Activated CD4-positive, alpha-beta T cell treated with anti-CD3 and anti-CD28 coated beads, Interleukin-2, amount 50 U/mL, for 24 hours (primary cell): ENCODE measurements around the gene SPAG16.
"Not testable (repeated sequence)": the region's sequence is repeated elsewhere in the genome, so short reads cannot be mapped to it uniquely, and the experiment has no call there.

Source experiments
- DNase-seq, 2 donors: peaks; one replicate each; pipeline ENCODE4 v3.0.0-alpha.2; 2020; ENCODE audit warnings: low read depth in 1 of 2, low spot score in 1 of 2

SPAG16 gene

GRCh38 chr2:213407027-213407426 lies 122.8 kb downstream of the SPAG16 start:
- not testable (repeated sequence) for DNase-seq

- DNase-seq: not testable (repeated sequence)
These were observed 124.3 kb downstream of the SPAG16 start for GRCh38 chr2:213408426-213409070.

GRCh38 chr2:213410687-213411086 lies 126.4 kb downstream of the SPAG16 start:
- not testable (repeated sequence) for DNase-seq

GRCh38 chr2:213411582-213412289 lies 127.5 kb downstream of the SPAG16 start:
- no peak for DNase-seq

GRCh38 chr2:213415093-213415492 lies 130.8 kb downstream of the SPAG16 start:
- no peak for DNase-seq

- DNase-seq: no peak
These were observed 132.6 kb downstream of the SPAG16 start for GRCh38 chr2:213416832-213417231.

GRCh38 chr2:213419980-213420379 lies 135.7 kb downstream of the SPAG16 start:
- no peak for DNase-seq

- DNase-seq: no peak
These were observed 136.6 kb downstream of the SPAG16 start for GRCh38 chr2:213420828-213421385.

GRCh38 chr2:213422211-213422610 lies 137.9 kb downstream of the SPAG16 start:
- DNase-seq: no peak

GRCh38 chr2:213425618-213426017 lies 141.4 kb downstream of the SPAG16 start:
- DNase-seq: no peak

GRCh38 chr2:213429516-213429915 lies 145.3 kb downstream of the SPAG16 start:
- no peak for DNase-seq

GRCh38 chr2:213443921-213444320 lies 159.7 kb downstream of the SPAG16 start:
- DNase-seq: no peak

GRCh38 chr2:213451542-213452239 lies 167.4 kb downstream of the SPAG16 start:
- no peak for DNase-seq

- DNase-seq: no peak
These were observed 171.2 kb downstream of the SPAG16 start for GRCh38 chr2:213455316-213456008.

GRCh38 chr2:213475433-213475832 lies 191.2 kb downstream of the SPAG16 start:
- DNase-seq: no peak

- DNase-seq: no peak
These were observed 192.4 kb downstream of the SPAG16 start for GRCh38 chr2:213476641-213477040.

GRCh38 chr2:213490087-213490486 lies 205.8 kb downstream of the SPAG16 start:
- no peak for DNase-seq

GRCh38 chr2:213491376-213491775 lies 207.1 kb downstream of the SPAG16 start:
- DNase-seq: no peak

- no peak for DNase-seq
These were observed 212.0 kb downstream of the SPAG16 start for GRCh38 chr2:213496226-213496625.

GRCh38 chr2:213500881-213501280 lies 216.6 kb downstream of the SPAG16 start:
- no peak for DNase-seq

GRCh38 chr2:213524164-213524563 lies 239.9 kb downstream of the SPAG16 start:
- DNase-seq: no peak
